ENCODE results near the gene PGD.

DNA sequence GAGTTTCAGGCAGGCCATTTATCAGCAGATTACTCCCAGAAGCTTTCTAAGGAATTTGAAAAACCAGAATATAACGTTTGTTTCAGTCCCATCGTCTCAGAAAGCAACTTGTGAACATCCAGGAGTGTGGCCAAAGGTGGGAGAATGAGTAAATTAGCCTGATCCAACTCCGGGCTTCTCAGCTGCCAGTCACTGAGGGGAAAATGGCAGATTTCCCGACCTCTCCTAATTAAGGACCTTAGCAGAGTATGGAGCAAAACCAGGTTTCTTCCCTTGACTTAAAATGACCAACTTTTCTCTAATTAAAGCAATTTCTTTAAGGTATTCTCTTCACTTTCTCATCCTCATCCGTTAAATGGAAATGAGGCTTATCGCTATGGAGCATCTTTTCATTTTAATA is 52.0 kb downstream of the PGD start:
- TF ChIP-seq, protein P1, sequence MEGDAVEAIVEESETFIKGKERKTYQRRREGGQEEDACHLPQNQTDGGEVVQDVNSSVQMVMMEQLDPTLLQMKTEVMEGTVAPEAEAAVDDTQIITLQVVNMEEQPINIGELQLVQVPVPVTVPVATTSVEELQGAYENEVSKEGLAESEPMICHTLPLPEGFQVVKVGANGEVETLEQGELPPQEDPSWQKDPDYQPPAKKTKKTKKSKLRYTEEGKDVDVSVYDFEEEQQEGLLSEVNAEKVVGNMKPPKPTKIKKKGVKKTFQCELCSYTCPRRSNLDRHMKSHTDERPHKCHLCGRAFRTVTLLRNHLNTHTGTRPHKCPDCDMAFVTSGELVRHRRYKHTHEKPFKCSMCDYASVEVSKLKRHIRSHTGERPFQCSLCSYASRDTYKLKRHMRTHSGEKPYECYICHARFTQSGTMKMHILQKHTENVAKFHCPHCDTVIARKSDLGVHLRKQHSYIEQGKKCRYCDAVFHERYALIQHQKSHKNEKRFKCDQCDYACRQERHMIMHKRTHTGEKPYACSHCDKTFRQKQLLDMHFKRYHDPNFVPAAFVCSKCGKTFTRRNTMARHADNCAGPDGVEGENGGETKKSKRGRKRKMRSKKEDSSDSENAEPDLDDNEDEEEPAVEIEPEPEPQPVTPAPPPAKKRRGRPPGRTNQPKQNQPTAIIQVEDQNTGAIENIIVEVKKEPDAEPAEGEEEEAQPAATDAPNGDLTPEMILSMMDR (conservative IDR thresholded peaks at IDR 0.05): no peak
- TF ChIP-seq ZFX (IDR thresholded peaks at IDR 0.05): no peak

Data from C4-2B (cell line).